Measurements from ENCODE around the gene IQSEC1.

DNA sequence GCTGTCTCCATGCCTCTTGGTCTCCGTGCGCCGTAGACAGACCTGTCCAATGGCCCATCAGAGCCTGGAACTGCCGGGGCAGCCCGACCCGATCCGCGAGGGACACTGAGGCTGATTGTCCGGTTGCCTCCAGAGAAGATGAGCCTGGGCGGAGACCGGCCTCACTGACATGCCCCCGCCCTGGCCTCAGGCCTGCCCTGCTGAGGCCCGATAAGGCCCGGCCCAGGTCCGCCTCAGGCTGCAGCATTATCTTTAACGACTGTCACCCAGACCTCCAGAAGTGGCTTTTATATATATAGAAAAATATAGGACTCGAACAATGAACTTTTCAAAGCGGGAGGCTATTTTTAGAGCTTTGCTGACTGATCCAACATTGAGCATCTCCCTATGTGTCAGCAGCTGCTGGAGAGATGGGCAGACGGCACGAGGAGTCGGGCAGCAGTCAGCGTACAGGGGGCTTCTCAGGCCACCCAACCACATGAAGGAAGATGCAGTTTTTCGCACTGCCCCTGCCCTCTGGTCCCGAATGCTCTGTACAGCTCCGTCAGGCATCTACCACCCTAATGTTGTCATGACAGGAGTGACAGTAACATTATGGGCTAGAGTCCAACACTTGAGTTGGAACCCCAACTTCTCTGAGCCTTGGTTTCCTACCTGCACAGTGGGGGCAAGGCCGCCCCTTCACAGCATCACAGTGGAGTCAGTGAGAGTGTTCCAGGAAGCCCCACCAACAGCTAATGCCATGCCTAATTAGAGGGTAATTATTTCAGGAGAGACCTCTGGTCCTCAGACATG, 119.8 kb downstream of the IQSEC1 start:
- TF ChIP-seq CTCF (conservative IDR thresholded peaks at IDR 0.05 in 1 of 2, IDR thresholded peaks at IDR 0.05 in 1 of 2; ENCODE audit: low read depth in 1 of 2, low read length in 2 of 2) = no peak
- TF ChIP-seq EZH2 (IDR thresholded peaks at IDR 0.05; ENCODE audit: low read length, missing control alignments) = no peak
